Measurements from ENCODE around the gene HOXD9.

HOXD9 gene

DNA sequence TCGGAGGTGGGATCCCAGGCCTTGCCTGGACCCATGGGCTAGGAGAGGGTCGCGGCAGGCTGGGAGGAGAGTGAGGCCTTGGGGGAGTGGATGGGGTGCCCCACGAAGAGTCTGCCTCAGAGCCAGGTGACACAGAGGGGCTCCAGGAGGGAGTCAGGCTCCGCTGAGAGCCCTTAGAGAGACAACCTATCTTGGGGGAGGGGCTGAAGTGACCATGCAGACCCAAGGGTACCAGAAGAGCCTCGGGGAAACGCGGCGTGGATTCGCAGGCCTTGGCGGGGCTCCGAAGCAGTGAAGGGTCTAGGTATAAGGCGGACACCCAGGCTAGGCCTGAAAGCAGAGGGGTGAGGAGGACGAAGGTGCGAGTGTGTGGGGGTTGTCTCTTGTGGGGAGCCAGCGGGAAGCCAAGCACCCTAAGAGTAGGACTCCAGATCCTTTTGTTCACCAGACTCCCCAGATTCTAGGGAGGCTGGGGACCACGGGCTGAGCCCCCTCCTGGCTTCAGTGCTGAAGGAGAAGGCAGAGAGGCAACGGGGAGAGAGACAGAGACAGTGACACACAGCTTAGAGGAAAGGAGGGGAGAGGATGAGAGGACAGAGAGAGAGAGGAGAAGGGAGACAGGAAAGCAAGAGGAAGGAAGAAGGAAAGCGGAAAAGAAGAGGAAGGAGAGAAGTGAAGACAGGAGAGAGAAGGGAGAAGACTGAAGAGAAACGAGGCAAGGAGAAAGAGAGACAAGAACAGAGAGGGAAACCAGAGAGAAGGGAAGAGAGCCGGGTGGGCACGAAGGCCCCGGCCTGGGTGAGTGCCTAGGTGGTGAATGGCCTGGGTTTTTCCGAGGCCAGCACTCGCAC lies 16.6 kb upstream of the HOXD9 start:
- no peak; the same call in 2 of the 3 replicates for ATAC-seq
- TF ChIP-seq OSR1 (CRISPR knock-in tag; IDR thresholded peaks at IDR 0.05) (no peak), BACH2 (CRISPR knock-in tag; IDR thresholded peaks at IDR 0.05; ENCODE audit: borderline replicate concordance) (no peak), CSRNP3 (CRISPR knock-in tag; IDR thresholded peaks at IDR 0.05) (no peak), ZNF565 (CRISPR knock-in tag; conservative IDR thresholded peaks at IDR 0.05; ENCODE audit: low read depth) (no peak), ZFP3 (CRISPR knock-in tag; IDR thresholded peaks at IDR 0.05) (no peak), ARNTL (CRISPR knock-in tag; IDR thresholded peaks at IDR 0.05; ENCODE audit: borderline replicate concordance, low read depth) (no peak), ZNF8 (CRISPR knock-in tag; IDR thresholded peaks at IDR 0.05) (no peak), CSDC2 (CRISPR knock-in tag; IDR thresholded peaks at IDR 0.05) (no peak), TCF4 (CRISPR knock-in tag; IDR thresholded peaks at IDR 0.05; ENCODE audit: borderline replicate concordance) (no peak), ESRRG (CRISPR knock-in tag; IDR thresholded peaks at IDR 0.05) (no peak), ISL1 (CRISPR knock-in tag; IDR thresholded peaks at IDR 0.05) (no peak), RARB (CRISPR knock-in tag; IDR thresholded peaks at IDR 0.05) (no peak), ZC3H10 (CRISPR knock-in tag; IDR thresholded peaks at IDR 0.05) (no peak), TOX (CRISPR knock-in tag; IDR thresholded peaks at IDR 0.05; ENCODE audit: borderline replicate concordance) (no peak), TSHZ2 (CRISPR knock-in tag; IDR thresholded peaks at IDR 0.05) (no peak), GLIS3 (CRISPR knock-in tag; IDR thresholded peaks at IDR 0.05) (no peak), PPARA (CRISPR knock-in tag; IDR thresholded peaks at IDR 0.05; ENCODE audit: borderline replicate concordance) (no peak), SNAI2 (CRISPR knock-in tag; IDR thresholded peaks at IDR 0.05) (no peak)
- TF ChIP-seq, protein P1, sequence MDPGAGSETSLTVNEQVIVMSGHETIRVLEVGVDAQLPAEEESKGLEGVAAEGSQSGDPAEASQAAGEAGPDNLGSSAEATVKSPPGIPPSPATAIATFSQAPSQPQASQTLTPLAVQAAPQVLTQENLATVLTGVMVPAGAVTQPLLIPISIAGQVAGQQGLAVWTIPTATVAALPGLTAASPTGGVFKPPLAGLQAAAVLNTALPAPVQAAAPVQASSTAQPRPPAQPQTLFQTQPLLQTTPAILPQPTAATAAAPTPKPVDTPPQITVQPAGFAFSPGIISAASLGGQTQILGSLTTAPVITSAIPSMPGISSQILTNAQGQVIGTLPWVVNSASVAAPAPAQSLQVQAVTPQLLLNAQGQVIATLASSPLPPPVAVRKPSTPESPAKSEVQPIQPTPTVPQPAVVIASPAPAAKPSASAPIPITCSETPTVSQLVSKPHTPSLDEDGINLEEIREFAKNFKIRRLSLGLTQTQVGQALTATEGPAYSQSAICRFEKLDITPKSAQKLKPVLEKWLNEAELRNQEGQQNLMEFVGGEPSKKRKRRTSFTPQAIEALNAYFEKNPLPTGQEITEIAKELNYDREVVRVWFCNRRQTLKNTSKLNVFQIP (CRISPR knock-in tag; IDR thresholded peaks at IDR 0.05; ENCODE audit: borderline replicate concordance, low read depth), result no peak
- TF ChIP-seq, protein P2, sequence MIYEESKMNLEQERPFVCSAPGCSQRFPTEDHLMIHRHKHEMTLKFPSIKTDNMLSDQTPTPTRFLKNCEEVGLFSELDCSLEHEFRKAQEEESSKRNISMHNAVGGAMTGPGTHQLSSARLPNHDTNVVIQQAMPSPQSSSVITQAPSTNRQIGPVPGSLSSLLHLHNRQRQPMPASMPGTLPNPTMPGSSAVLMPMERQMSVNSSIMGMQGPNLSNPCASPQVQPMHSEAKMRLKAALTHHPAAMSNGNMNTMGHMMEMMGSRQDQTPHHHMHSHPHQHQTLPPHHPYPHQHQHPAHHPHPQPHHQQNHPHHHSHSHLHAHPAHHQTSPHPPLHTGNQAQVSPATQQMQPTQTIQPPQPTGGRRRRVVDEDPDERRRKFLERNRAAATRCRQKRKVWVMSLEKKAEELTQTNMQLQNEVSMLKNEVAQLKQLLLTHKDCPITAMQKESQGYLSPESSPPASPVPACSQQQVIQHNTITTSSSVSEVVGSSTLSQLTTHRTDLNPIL (CRISPR knock-in tag; IDR thresholded peaks at IDR 0.05; ENCODE audit: low read depth), result no peak

GRCh38 chr2:176106581-176107539 lies 15.7 kb upstream of the HOXD9 start, which contains the start of gene HOXD11:
HOXD11 (plus strand) TSS chr2:176107280; CDS start chr2:176107356, 76 bp downstream.
- no peak for TF ChIP-seq BACH2 (CRISPR knock-in tag; IDR thresholded peaks at IDR 0.05; ENCODE audit: borderline replicate concordance)
- no peak for TF ChIP-seq CSRNP3 (CRISPR knock-in tag; IDR thresholded peaks at IDR 0.05)
- TF ChIP-seq OSR1 (CRISPR knock-in tag; IDR thresholded peaks at IDR 0.05), result no peak
- no peak for TF ChIP-seq ZNF565 (CRISPR knock-in tag; conservative IDR thresholded peaks at IDR 0.05; ENCODE audit: low read depth)
- no peak for TF ChIP-seq RARB (CRISPR knock-in tag; IDR thresholded peaks at IDR 0.05)
- no peak for TF ChIP-seq SNAI2 (CRISPR knock-in tag; IDR thresholded peaks at IDR 0.05)
- no peak for TF ChIP-seq ISL1 (CRISPR knock-in tag; IDR thresholded peaks at IDR 0.05)
- no peak for TF ChIP-seq GLIS3 (CRISPR knock-in tag; IDR thresholded peaks at IDR 0.05)
- no peak for TF ChIP-seq CSDC2 (CRISPR knock-in tag; IDR thresholded peaks at IDR 0.05)
- TF ChIP-seq TOX (CRISPR knock-in tag; IDR thresholded peaks at IDR 0.05; ENCODE audit: borderline replicate concordance), result no peak
- no peak for TF ChIP-seq ZNF8 (CRISPR knock-in tag; IDR thresholded peaks at IDR 0.05)
- ATAC-seq, result peak; percentile 8; the same call in 2 of the 3 replicates
